ENCODE results near the gene KRT33B.

Gene KRT33B

GRCh38 chr17:41393294-41393693 lies 23.7 kb upstream of the KRT33B start:
- H3K36me3 ChIP-seq (ENCODE audit: insufficient read depth): no peaks in the 10 kb centered on the region
- no peak overlapping the region for H3K27ac ChIP-seq
- no peak overlapping the region for H2AFZ ChIP-seq (ENCODE audit: low read depth)
- H3K27me3 ChIP-seq (ENCODE audit: insufficient read depth, low read depth): no peaks in the 10 kb centered on the region
- TF ChIP-seq, protein P1, sequence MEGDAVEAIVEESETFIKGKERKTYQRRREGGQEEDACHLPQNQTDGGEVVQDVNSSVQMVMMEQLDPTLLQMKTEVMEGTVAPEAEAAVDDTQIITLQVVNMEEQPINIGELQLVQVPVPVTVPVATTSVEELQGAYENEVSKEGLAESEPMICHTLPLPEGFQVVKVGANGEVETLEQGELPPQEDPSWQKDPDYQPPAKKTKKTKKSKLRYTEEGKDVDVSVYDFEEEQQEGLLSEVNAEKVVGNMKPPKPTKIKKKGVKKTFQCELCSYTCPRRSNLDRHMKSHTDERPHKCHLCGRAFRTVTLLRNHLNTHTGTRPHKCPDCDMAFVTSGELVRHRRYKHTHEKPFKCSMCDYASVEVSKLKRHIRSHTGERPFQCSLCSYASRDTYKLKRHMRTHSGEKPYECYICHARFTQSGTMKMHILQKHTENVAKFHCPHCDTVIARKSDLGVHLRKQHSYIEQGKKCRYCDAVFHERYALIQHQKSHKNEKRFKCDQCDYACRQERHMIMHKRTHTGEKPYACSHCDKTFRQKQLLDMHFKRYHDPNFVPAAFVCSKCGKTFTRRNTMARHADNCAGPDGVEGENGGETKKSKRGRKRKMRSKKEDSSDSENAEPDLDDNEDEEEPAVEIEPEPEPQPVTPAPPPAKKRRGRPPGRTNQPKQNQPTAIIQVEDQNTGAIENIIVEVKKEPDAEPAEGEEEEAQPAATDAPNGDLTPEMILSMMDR (conservative IDR thresholded peaks at IDR 0.05; ENCODE audit: low read depth, low read length): no peak
- H3K4me3 ChIP-seq (IDR thresholded peaks at IDR 0.05; ENCODE audit: insufficient read depth, low read depth, low read length): no peak overlapping the region
- H3K9ac ChIP-seq: no peak overlapping the region
- no peaks in the 10 kb centered on the region for H3K79me2 ChIP-seq (ENCODE audit: insufficient read depth, low read depth)
- H3K4me2 ChIP-seq: no peak overlapping the region
- H4K20me1 ChIP-seq (ENCODE audit: insufficient read depth): no peaks in the 10 kb centered on the region
- H3K4me1 ChIP-seq (ENCODE audit: low read depth, poor library complexity, severe bottlenecking): no peaks in the 10 kb centered on the region

GRCh38 chr17:41392278-41392677 lies 22.7 kb upstream of the KRT33B start:
- H3K27me3 ChIP-seq (ENCODE audit: insufficient read depth, low read depth): no peaks in the 10 kb centered on the region
- H3K4me1 ChIP-seq (ENCODE audit: low read depth, poor library complexity, severe bottlenecking): no peaks in the 10 kb centered on the region
- H3K79me2 ChIP-seq (ENCODE audit: insufficient read depth, low read depth): no peaks in the 10 kb centered on the region
- no peak overlapping the region for H3K9ac ChIP-seq
- H3K27ac ChIP-seq: no peak overlapping the region
- no peak overlapping the region for H3K4me3 ChIP-seq (IDR thresholded peaks at IDR 0.05; ENCODE audit: insufficient read depth, low read depth, low read length)
- no peak overlapping the region for H2AFZ ChIP-seq (ENCODE audit: low read depth)
- no peaks in the 10 kb centered on the region for H3K36me3 ChIP-seq (ENCODE audit: insufficient read depth)
- no peaks in the 10 kb centered on the region for H4K20me1 ChIP-seq (ENCODE audit: insufficient read depth)
- TF ChIP-seq, protein P1 (conservative IDR thresholded peaks at IDR 0.05; ENCODE audit: low read depth, low read length): no peak
- H3K4me2 ChIP-seq: no peak overlapping the region

DNA sequence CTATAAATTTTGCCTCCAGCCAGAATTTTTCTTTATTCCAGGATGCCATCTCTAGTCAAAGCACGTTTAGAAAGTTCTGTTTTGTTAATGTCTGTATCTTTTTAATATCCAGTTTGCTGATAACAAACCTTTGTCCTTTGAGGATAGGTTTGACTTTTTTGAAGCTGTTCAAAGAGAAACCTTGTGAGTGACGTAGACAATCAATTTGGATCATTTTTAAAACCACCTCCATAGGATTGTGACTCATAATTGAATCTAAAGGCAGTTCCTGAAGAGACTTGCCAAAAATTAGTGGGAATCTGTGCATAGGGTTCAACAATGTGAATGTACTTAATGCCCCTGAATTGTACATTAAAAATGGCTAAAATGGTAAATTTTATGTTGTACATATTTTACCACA lies 21.9 kb upstream of the KRT33B start:
- Histone ChIP-seq H3K27me3 (ENCODE audit: insufficient read depth, low read depth) (no peaks in the 10 kb centered on the region), H3K79me2 (ENCODE audit: insufficient read depth, low read depth) (no peaks in the 10 kb centered on the region), H3K9ac (no peak overlapping the region), H3K4me2 (no peak overlapping the region), H3K4me1 (ENCODE audit: low read depth, poor library complexity, severe bottlenecking) (no peaks in the 10 kb centered on the region), H3K4me3 (IDR thresholded peaks at IDR 0.05; ENCODE audit: insufficient read depth, low read depth, low read length) (no peak overlapping the region), H2AFZ (ENCODE audit: low read depth) (no peak overlapping the region), H3K36me3 (ENCODE audit: insufficient read depth) (no peaks in the 10 kb centered on the region), H4K20me1 (ENCODE audit: insufficient read depth) (no peaks in the 10 kb centered on the region), H3K27ac (no peak overlapping the region)
- TF ChIP-seq, protein P1 (conservative IDR thresholded peaks at IDR 0.05; ENCODE audit: low read depth, low read length): no peak

DNA sequence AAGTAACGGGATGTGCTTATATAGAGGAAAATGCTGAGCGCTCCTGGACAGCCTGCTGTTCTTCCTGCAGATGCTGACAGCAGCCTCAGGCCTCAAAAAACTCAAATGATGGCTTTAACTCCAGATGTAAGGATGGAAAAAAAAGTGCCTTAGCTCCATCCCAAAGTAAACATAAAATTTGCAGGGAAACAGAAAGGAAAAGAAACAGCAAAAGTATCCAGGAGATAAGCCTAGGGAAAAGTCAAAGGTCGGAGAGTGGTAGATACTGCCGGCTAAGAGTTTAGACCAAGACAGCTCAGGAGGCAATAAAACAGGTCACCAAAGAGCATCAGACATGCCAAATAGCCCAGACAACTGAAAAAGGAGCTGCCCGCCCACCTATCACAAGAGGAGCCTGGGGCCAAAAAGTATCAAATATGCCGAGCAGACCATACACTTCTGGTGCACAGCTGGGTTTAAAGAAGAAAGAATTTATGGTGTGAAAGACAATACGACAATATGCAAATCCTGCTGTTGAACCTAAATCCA lies 20.9 kb upstream of the KRT33B start:
- Histone ChIP-seq H3K27me3 (ENCODE audit: insufficient read depth, low read depth) (no peaks in the 10 kb centered on the region), H3K9ac (no peak overlapping the region)
- TF ChIP-seq, protein P1 (conservative IDR thresholded peaks at IDR 0.05; ENCODE audit: low read depth, low read length): no peak

More for the DNA sequence above, 20.9 kb upstream of the KRT33B start:
- Histone ChIP-seq H3K36me3 (ENCODE audit: insufficient read depth) (no peaks in the 10 kb centered on the region), H3K4me1 (ENCODE audit: low read depth, poor library complexity, severe bottlenecking) (no peaks in the 10 kb centered on the region), H3K4me2 (no peak overlapping the region), H3K27ac (no peak overlapping the region), H4K20me1 (ENCODE audit: insufficient read depth) (no peaks in the 10 kb centered on the region), H2AFZ (ENCODE audit: low read depth) (no peak overlapping the region), H3K79me2 (ENCODE audit: insufficient read depth, low read depth) (no peaks in the 10 kb centered on the region), H3K4me3 (IDR thresholded peaks at IDR 0.05; ENCODE audit: insufficient read depth, low read depth, low read length) (no peak overlapping the region)
